ENCODE results near the gene PLCH1. TPM values are rescaled to one million over a fixed set of nuclear protein-coding genes. Genes with fewer than 3 reads are reported as not detected.
A peak's percentile ranks its signal among the peaks of the same experiment; 100 is the strongest.

PLCH1 gene
- total and polyA plus RNA-seq, 5 donors: 1.1 to 6.3 (median 3.4) TPM

DNA sequence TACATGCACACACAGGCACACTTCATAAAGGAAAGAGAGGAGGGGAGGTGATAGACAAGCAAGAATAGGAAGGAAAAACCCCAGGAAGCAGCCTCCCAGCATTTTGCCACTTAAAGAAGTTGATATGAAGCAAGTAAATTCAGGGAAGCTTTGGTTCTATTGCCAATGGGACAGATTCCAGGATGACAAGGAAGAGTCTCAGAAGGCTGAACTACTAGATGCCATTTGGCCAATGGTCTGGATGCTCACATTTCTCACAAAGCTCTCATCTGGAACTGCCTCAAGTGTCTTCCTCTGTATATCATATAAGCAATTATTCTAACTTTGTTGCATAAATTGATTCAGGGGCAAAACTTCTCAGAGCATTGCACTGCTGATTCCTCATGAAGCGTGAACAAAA lies 372.6 kb downstream of the PLCH1 start:
- no peak for DNase-seq
- 80% methylated on average over 1 of the region's 1 CpG for WGBS
- Histone ChIP-seq H3K27ac (ENCODE audit: low read length) (no peak overlapping the region), H3K9me3 (ENCODE audit: control insufficient read depth, low read length) (no peaks in the 10 kb centered on the region), H3K27me3 (ENCODE audit: control insufficient read depth, insufficient read depth) (no peaks in the 10 kb centered on the region), H3K4me3 (ENCODE audit: low read length) (no peak overlapping the region), H3K4me1 (ENCODE audit: control insufficient read depth, insufficient read depth, low read length) (peaks cover 9% of the 10 kb centered on the region)
- intact Hi-C loops (cut with DNase I): no loop called here
- no peak for ATAC-seq

DNA sequence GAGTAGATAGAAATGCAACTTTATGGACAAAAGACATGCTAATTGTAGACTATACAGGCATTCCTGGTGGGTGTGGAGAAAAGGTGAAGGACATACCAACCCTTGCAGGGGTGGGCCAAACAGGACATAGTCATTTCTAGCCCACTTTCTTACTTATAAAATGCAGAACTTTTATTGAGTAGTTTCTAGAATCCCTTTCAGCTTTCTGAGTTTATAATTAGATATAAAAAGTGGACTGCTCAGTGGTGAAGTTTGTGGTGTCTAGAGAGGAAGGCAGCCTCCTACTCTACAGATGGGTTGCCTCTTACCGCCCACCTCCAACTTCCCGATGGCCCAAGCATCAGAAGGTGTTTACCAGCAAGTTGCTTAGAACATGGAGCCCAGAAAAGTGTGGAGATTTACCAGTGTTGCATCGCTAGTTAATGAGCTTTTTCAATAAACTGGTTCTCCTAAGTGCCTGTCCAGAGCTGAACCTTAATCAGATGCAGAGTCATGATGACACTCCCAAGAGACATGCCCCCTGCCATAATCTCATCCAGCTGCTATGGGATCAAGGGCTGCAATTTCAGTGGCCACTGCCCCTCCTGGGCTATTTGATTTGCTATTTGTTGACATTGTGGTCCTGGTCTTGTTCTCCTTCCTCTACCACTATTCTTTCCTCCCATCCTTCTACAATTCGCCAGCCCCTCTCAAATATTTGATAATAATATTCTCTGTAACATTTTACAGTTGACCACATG lies 373.9 kb downstream of the PLCH1 start:
- 85% methylated on average over 4 of the region's 4 CpGs for WGBS
- ATAC-seq (no peak), DNase-seq (no peak)
- intact Hi-C loops (cut with DNase I): no loop called here
- H3K9me3 ChIP-seq (ENCODE audit: control insufficient read depth, low read length): no peaks in the 10 kb centered on the region
- peaks cover 9% of the 10 kb centered on the region for H3K4me1 ChIP-seq (ENCODE audit: control insufficient read depth, insufficient read depth, low read length)
- no peaks in the 10 kb centered on the region for H3K27me3 ChIP-seq (ENCODE audit: control insufficient read depth, insufficient read depth)
- H3K27ac ChIP-seq (ENCODE audit: low read length): no peak overlapping the region
- no peak overlapping the region for H3K4me3 ChIP-seq (ENCODE audit: low read length)

DNA sequence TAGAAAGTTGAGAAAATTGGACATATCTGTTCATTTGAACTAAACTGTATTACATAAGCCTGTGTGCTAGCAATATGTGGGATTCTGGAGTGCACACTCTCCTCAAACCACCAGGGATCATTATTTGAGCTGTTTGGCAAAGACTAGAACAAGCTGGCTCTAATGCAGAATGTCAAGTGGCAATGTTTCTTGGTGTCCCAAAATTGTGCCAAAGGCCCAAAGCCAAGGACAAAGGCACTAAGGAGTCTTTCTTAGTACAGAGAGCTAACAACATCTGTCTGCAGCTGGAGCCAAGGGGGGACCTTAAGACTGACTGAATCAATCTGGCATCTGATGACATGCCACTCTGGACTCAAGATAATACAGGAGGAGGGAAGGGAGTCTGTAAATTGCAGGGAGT lies 374.7 kb downstream of the PLCH1 start:
- peak overlapping the region; percentile 59 for H3K27ac ChIP-seq (ENCODE audit: low read length)

DNA sequence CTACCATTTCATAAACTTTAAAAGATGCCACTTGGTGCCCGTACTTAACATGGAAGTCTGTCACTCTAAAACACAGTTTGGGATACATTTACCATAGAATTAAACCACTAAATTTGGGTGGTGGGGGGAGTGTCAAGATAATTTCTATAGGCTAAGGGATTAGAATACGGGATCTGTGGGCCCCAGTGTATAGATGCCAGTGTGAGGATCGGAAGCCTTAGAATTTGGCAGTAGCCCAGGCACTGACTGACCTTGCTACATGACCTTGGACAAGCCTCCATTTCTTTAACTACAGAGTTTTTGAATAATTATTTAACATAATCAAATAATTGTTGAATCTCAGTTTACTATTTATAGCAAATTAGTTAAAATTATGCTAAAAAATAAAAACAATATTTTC lies 375.1 kb downstream of the PLCH1 start:
- no peak for ATAC-seq
- WGBS: 52% methylated on average over 3 of the region's 3 CpGs
- Histone ChIP-seq H3K4me3 (ENCODE audit: low read length) (no peak overlapping the region), H3K9me3 (ENCODE audit: control insufficient read depth, low read length) (peaks cover 3% of the 10 kb centered on the region), H3K4me1 (ENCODE audit: control insufficient read depth, insufficient read depth, low read length) (peaks cover 9% of the 10 kb centered on the region), H3K27me3 (ENCODE audit: control insufficient read depth, insufficient read depth) (no peaks in the 10 kb centered on the region), H3K27ac (ENCODE audit: low read length) (no peak overlapping the region)
- intact Hi-C loops (cut with DNase I): no loop called here
- DNase-seq: no peak

More for the DNA sequence above, 374.7 kb downstream of the PLCH1 start:
- ATAC-seq (peak; percentile 94 to 95), DNase-seq (peak; percentile 69 to 87 (median 74))
- Histone ChIP-seq H3K27me3 (ENCODE audit: control insufficient read depth, insufficient read depth) (no peaks in the 10 kb centered on the region), H3K9me3 (ENCODE audit: control insufficient read depth, low read length) (peaks cover 3% of the 10 kb centered on the region), H3K4me1 (ENCODE audit: control insufficient read depth, insufficient read depth, low read length) (peaks cover 9% of the 10 kb centered on the region), H3K4me3 (ENCODE audit: low read length) (no peak overlapping the region)
- intact Hi-C loops (cut with DNase I): no loop called here

DNA sequence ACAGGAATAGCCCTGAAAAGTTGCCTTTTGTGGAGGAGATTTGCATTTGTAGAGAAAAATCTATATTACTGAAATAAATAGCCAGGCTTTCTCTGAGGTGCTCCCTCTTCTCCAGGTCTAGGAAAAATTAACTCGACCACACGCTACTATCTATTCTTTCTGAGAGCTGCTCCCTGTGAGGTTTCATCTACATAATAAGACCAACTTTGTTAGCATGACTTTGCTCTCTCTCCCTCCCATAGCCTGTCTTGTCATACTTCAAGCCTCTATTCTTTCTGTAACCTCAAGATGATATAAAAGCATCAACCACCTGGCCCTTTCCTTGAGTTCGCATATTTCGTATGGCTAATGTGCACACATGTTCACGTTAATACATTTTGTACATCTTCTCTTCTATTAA lies 375.6 kb downstream of the PLCH1 start:
- Histone ChIP-seq H3K27ac (ENCODE audit: low read length) (no peak overlapping the region), H3K4me3 (ENCODE audit: low read length) (no peak overlapping the region), H3K4me1 (ENCODE audit: control insufficient read depth, insufficient read depth, low read length) (peaks cover 9% of the 10 kb centered on the region), H3K27me3 (ENCODE audit: control insufficient read depth, insufficient read depth) (no peaks in the 10 kb centered on the region), H3K9me3 (ENCODE audit: control insufficient read depth, low read length) (peaks cover 3% of the 10 kb centered on the region)
- ATAC-seq: no peak
- no peak for DNase-seq
- WGBS: 87% methylated on average over 5 of the region's 5 CpGs
- intact Hi-C loops (cut with DNase I): no loop called here

- intact Hi-C loops (cut with DNase I): no loop called here
- Histone ChIP-seq H3K27me3 (ENCODE audit: control insufficient read depth, insufficient read depth) (no peaks in the 10 kb centered on the region), H3K4me1 (ENCODE audit: control insufficient read depth, insufficient read depth, low read length) (peaks cover 9% of the 10 kb centered on the region), H3K4me3 (ENCODE audit: low read length) (no peak overlapping the region), H3K27ac (ENCODE audit: low read length) (no peak overlapping the region), H3K9me3 (ENCODE audit: control insufficient read depth, low read length) (peaks cover 3% of the 10 kb centered on the region)
- ATAC-seq (no peak), DNase-seq (no peak)
Observed at GRCh38 chr3:155368786-155369185, 376.1 kb downstream of the PLCH1 start.

- intact Hi-C loops (cut with DNase I): no loop called here
Observed at GRCh38 chr3:155367506-155367905, 377.4 kb downstream of the PLCH1 start.

DNA sequence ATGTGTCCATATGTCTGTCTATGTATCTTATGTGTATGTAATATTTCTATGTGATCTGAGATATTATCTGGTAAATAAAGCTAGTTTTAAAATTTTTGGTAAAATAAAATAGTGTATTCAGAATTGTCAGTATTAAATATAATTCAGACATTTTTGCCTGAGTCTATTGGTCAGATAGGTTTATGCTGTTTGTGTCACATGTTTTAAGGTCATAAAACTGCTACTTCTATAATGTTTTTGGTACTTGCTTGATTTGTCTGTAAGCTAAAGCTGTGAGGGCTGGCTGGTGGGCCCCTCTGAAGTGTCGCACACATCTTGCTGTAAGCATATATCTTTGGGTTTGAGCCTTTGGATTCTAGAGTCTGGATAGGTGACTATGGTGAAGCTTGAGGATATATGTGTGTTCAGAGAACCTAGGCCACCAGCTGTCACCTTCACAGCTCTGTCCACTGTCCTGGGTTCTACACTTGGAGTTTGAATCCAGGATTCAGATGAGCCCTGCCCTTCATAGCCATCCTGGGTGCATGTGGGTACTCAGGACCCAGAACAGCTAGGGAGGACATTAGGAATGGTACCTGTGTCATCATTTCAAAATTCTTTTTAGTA lies 379.6 kb downstream of the PLCH1 start:
- Histone ChIP-seq H3K27ac (ENCODE audit: low read length) (no peak overlapping the region), H3K9me3 (ENCODE audit: control insufficient read depth, low read length) (peaks cover 3% of the 10 kb centered on the region), H3K4me1 (ENCODE audit: control insufficient read depth, insufficient read depth, low read length) (peaks cover 4% of the 10 kb centered on the region), H3K4me3 (ENCODE audit: low read length) (no peak overlapping the region), H3K27me3 (ENCODE audit: control insufficient read depth, insufficient read depth) (no peaks in the 10 kb centered on the region)
- DNase-seq (no peak), ATAC-seq (no peak)
- intact Hi-C loops (cut with DNase I): no loop called here
- WGBS: 93% methylated on average over 1 of the region's 1 CpG

More at GRCh38 chr3:155367506-155367905, 377.4 kb downstream of the PLCH1 start:
- H3K4me1 ChIP-seq (ENCODE audit: control insufficient read depth, insufficient read depth, low read length): peaks cover 9% of the 10 kb centered on the region
- no peak overlapping the region for H3K27ac ChIP-seq (ENCODE audit: low read length)
- H3K27me3 ChIP-seq (ENCODE audit: control insufficient read depth, insufficient read depth): no peaks in the 10 kb centered on the region
- H3K4me3 ChIP-seq (ENCODE audit: low read length): no peak overlapping the region
- no peak for DNase-seq
- ATAC-seq: no peak
- H3K9me3 ChIP-seq (ENCODE audit: control insufficient read depth, low read length): peaks cover 3% of the 10 kb centered on the region

- Histone ChIP-seq H3K27ac (ENCODE audit: low read length) (no peak overlapping the region), H3K9me3 (ENCODE audit: control insufficient read depth, low read length) (peaks cover 3% of the 10 kb centered on the region), H3K4me3 (ENCODE audit: low read length) (no peak overlapping the region), H3K4me1 (ENCODE audit: control insufficient read depth, insufficient read depth, low read length) (peaks cover under 1% of the 10 kb centered on the region), H3K27me3 (ENCODE audit: control insufficient read depth, insufficient read depth) (no peaks in the 10 kb centered on the region)
- WGBS: 87% methylated on average over 2 of the region's 2 CpGs
- intact Hi-C loops (cut with DNase I): no loop called here
- no peak for ATAC-seq
- no peak for DNase-seq
Observed at GRCh38 chr3:155364492-155364891, 380.4 kb downstream of the PLCH1 start.

DNA sequence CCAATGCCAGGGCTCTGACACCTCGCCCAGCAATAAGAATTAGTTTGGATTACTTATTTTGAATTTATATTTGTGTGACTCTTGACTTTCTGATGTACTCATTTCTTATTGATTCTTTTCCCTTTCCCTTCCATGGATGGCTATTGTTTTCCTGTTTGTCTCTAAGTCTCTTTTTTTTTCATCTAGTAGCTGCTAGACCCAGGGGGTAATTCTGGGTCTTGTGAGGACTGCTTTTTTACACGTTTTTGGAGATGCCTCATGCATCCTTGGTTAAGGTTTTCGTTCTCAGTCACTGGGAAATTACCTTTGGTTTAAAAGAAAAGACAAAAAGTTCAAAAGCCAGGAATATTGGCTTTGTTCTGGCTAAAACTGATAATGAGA lies 381.2 kb downstream of the PLCH1 start:
- intact Hi-C loops (cut with DNase I): no loop called here
- Histone ChIP-seq H3K4me3 (ENCODE audit: low read length) (no peak overlapping the region), H3K4me1 (ENCODE audit: control insufficient read depth, insufficient read depth, low read length) (no peaks in the 10 kb centered on the region), H3K27ac (ENCODE audit: low read length) (no peak overlapping the region), H3K9me3 (ENCODE audit: control insufficient read depth, low read length) (peaks cover 3% of the 10 kb centered on the region), H3K27me3 (ENCODE audit: control insufficient read depth, insufficient read depth) (no peaks in the 10 kb centered on the region)
- 45% methylated on average over 3 of the region's 3 CpGs for WGBS
- DNase-seq (no peak), ATAC-seq (no peak)

GRCh38 chr3:155362808-155363689 lies 381.8 kb downstream of the PLCH1 start:
- no peak for DNase-seq
- 53% methylated on average over 10 of the region's 10 CpGs for WGBS
- intact Hi-C loops (cut with DNase I): no loop called here
- Histone ChIP-seq H3K27me3 (ENCODE audit: control insufficient read depth, insufficient read depth) (no peaks in the 10 kb centered on the region), H3K4me3 (ENCODE audit: low read length) (no peak overlapping the region), H3K27ac (ENCODE audit: low read length) (no peak overlapping the region), H3K4me1 (ENCODE audit: control insufficient read depth, insufficient read depth, low read length) (no peaks in the 10 kb centered on the region), H3K9me3 (ENCODE audit: control insufficient read depth, low read length) (peaks cover 3% of the 10 kb centered on the region)
- no peak for ATAC-seq

Measured in right cardiac atrium (tissue), 5 donors.